ENCODE results near the gene CHRNB1. TPM values are rescaled to one million over a fixed set of nuclear protein-coding genes. Genes with fewer than 3 reads are reported as not detected.

Gene CHRNB1
- total RNA-seq, 1 donor from 2014 or later: 15.4 TPM

GRCh38 chr17:7437369-7437863 is 7.4 kb upstream of the CHRNB1 start:
- intact Hi-C loops (cut with micrococcal nuclease): loop anchor here (1.0 to 2.0 kb wide), 2 partner anchors 8 to 811 kb away; partner anchors contain the start of genes CHRNB1, CTC1 and PFAS

GRCh38 chr17:7437950-7438614 is 6.8 kb upstream of the CHRNB1 start:
- intact Hi-C loops (cut with micrococcal nuclease): loop anchor here (1.0 to 2.0 kb wide), 2 partner anchors 7 to 811 kb away; partner anchors contain the start of genes CHRNB1, CTC1 and PFAS

GRCh38 chr17:7438656-7439460 is 6.0 kb upstream of the CHRNB1 start:
- intact Hi-C loops (cut with micrococcal nuclease): no loop called here

- intact Hi-C loops (cut with micrococcal nuclease): no loop called here
Observed at GRCh38 chr17:7439462-7440112, 5.3 kb upstream of the CHRNB1 start, which contains the start of gene FGF11. FGF11 (plus strand) TSS chr17:7439512; CDS start chr17:7439621, 109 bp downstream.

GRCh38 chr17:7440113-7440833 is 4.6 kb upstream of the CHRNB1 start:
- intact Hi-C loops (cut with micrococcal nuclease): no loop called here

- intact Hi-C loops (cut with micrococcal nuclease): no loop called here
Observed at GRCh38 chr17:7440834-7441195, 4.0 kb upstream of the CHRNB1 start.

- intact Hi-C loops (cut with micrococcal nuclease): no loop called here
Observed at GRCh38 chr17:7441266-7441665, 3.6 kb upstream of the CHRNB1 start.

- intact Hi-C loops (cut with micrococcal nuclease): no loop called here
Observed at GRCh38 chr17:7442142-7442541, 2.7 kb upstream of the CHRNB1 start.

- intact Hi-C loops (cut with micrococcal nuclease): no loop called here
Observed at GRCh38 chr17:7443499-7444485, 1.1 kb upstream of the CHRNB1 start.

- intact Hi-C loops (cut with micrococcal nuclease): loop anchor here (1.0 kb wide), 2 partner anchors 8 to 10 kb away; no protein-coding TSS in a partner anchor
Observed at GRCh38 chr17:7445619-7445968, 733 bp downstream of the CHRNB1 start.

GRCh38 chr17:7448461-7448860 is 3.6 kb downstream of the CHRNB1 start:
- intact Hi-C loops (cut with micrococcal nuclease): no loop called here

GRCh38 chr17:7459961-7460545 is 15.2 kb downstream of the CHRNB1 start:
- intact Hi-C loops (cut with micrococcal nuclease): loop anchor here (5.0 kb wide), 1 partner anchor 413 kb away; no protein-coding TSS in a partner anchor

- intact Hi-C loops (cut with micrococcal nuclease): no loop called here
Observed at GRCh38 chr17:7460850-7461660, 16.2 kb downstream of the CHRNB1 start.

- intact Hi-C loops (cut with micrococcal nuclease): no loop called here
Observed at GRCh38 chr17:7462474-7463371, 17.9 kb downstream of the CHRNB1 start.

GRCh38 chr17:7463372-7463846 is 18.5 kb downstream of the CHRNB1 start:
- intact Hi-C loops (cut with micrococcal nuclease): no loop called here

GRCh38 chr17:7464081-7464480 is 19.2 kb downstream of the CHRNB1 start:
- intact Hi-C loops (cut with micrococcal nuclease): no loop called here

GRCh38 chr17:7465597-7466275 is 20.9 kb downstream of the CHRNB1 start:
- intact Hi-C loops (cut with micrococcal nuclease): no loop called here

Data from T-helper 1 cell treated with Interleukin-12 subunit alpha and Interleukin-12 subunit beta and Interleukin-4 antibody, amounts not matched to agents 30 ng/mL and 1 ng/mL, for 36 hours (primary cell).